H1 (cell line): Measurements from ENCODE around the gene HMGN3. TPM values are rescaled to one million over a fixed set of nuclear protein-coding genes. Genes with fewer than 3 reads are reported as not detected.

Experiments used
- CTCF ChIA-PET: fragments of 300-600 bp; sonication (Branson Sonifier 250); formaldehyde crosslinking; loops from one replicate; lab custom pipeline; 2021; ENCODE audit not compliant: partially characterized antibody; lab: Charles Lee
- POLR2A ChIA-PET: fragments of 300-600 bp; sonication (Branson Sonifier 250); formaldehyde crosslinking; loops from one replicate; lab custom pipeline; 2021; ENCODE audit warnings: inconsistent platforms; ENCODE audit not compliant: partially characterized antibody; lab: Charles Lee
- DNase-seq, 2 experiments: peaks; one replicate each; pipeline versions ENCODE4 v3.0.0 to v3.0.0-alpha.2; 2010 to 2022; ENCODE audit warnings: low spot score in 2 of 2, low read depth in 1 of 2, mixed read lengths in 1 of 2
- FAIRE-seq: peaks from 2 replicates; lab custom pipeline; 2011; peaks lifted over from hg19 to GRCh38; lab: Jason Lieb, UNC
- H2AFZ ChIP-seq: 2 replicates; pipeline ENCODE4 v1.8.1; 2012; ENCODE audit warnings: low read length, inconsistent platforms
- H2AK5ac ChIP-seq: 2 replicates; pipeline ENCODE4 v1.6.1; 2013; ENCODE audit warnings: low read depth, low read length
- H2BK120ac ChIP-seq: replicated peaks from 2 replicates; pipeline ENCODE3; 2013; ENCODE audit warnings: low read depth, low read length, inconsistent platforms
- H2BK12ac ChIP-seq: 2 replicates; pipeline ENCODE4 v1.6.1; 2013; ENCODE audit warnings: low read depth, low read length
- H2BK15ac ChIP-seq: 2 replicates; pipeline ENCODE4 v1.6.1; 2013; ENCODE audit warnings: low read length
- H2BK20ac ChIP-seq: 2 replicates; pipeline ENCODE4 v1.6.1; 2013; ENCODE audit warnings: low read length
- H2BK5ac ChIP-seq: 2 replicates; pipeline ENCODE4 v1.6.1; 2013; ENCODE audit warnings: low read depth, low read length
- H3K14ac ChIP-seq: 2 replicates; pipeline ENCODE4 v1.6.1; 2013; ENCODE audit warnings: inconsistent platforms; ENCODE audit not compliant: insufficient read length
- H3K18ac ChIP-seq: 2 replicates; pipeline ENCODE4 v1.6.1; 2013; ENCODE audit warnings: low read length; ENCODE audit errors: extremely low read depth
- H3K23ac ChIP-seq: 2 replicates; pipeline ENCODE4 v1.6.1; 2013; ENCODE audit warnings: inconsistent platforms; ENCODE audit not compliant: insufficient read length
- H3K23me2 ChIP-seq: 2 replicates; pipeline ENCODE4 v1.6.1; 2013; ENCODE audit warnings: low read depth, low read length
- H3K27ac ChIP-seq: 2 replicates; pipeline ENCODE4 v1.6.1; 2011; ENCODE audit warnings: low read depth, low read length, inconsistent platforms
- H3K27me3 ChIP-seq, 4 experiments: replicated peaks in 1 of 4; 1 replicate in 1 of 4; 2 replicates in 3 of 4; pipeline versions ENCODE4 v1.6.1 to v1.8.1; 2011 to 2013; ENCODE audit warnings: low read length in 3 of 4, mild to moderate bottlenecking in 3 of 4, inconsistent platforms in 2 of 4, mixed read lengths in 2 of 4, moderate library complexity in 1 of 4; ENCODE audit not compliant: control insufficient read depth in 3 of 4, insufficient read depth in 3 of 4; ENCODE audit errors: extremely low read depth in 1 of 4
- H3K36me3 ChIP-seq, 4 experiments: 2 replicates each; pipeline versions ENCODE4 v1.6.1 to v1.8.1; 2011 to 2013; ENCODE audit warnings: mild to moderate bottlenecking in 4 of 4, low read length in 3 of 4, moderate library complexity in 2 of 4, control low read depth in 1 of 4, inconsistent platforms in 1 of 4; ENCODE audit not compliant: insufficient read depth in 4 of 4, control insufficient read depth in 2 of 4
- H3K4ac ChIP-seq: replicated peaks from 2 replicates; pipeline ENCODE3; 2013; ENCODE audit warnings: low read length, low read depth, mixed read lengths, inconsistent platforms; ENCODE audit not compliant: insufficient read length
- H3K4me1 ChIP-seq, 4 experiments: replicated peaks in 1 of 4; 1 replicate in 1 of 4; 2 replicates in 3 of 4; pipeline versions ENCODE4 v1.6.1 to v1.8.1; 2011 to 2013; ENCODE audit warnings: low read length in 3 of 4, inconsistent platforms in 2 of 4, mixed read lengths in 1 of 4; ENCODE audit not compliant: insufficient read depth in 4 of 4, control insufficient read depth in 3 of 4
- H3K4me2 ChIP-seq, 2 experiments: 2 replicates each; pipeline versions ENCODE4 v1.6.1 to v1.8.1; 2011 to 2013; ENCODE audit warnings: low read depth in 2 of 2, low read length in 2 of 2, control low read depth in 1 of 2, inconsistent platforms in 1 of 2, mild to moderate bottlenecking in 1 of 2; ENCODE audit not compliant: insufficient read depth in 1 of 2
- H3K4me3 ChIP-seq, 4 experiments: fragments of 200-600, 300-600 bp in 1 of 4; sonication (generic), shearing (Covaris generic), sonication (Bioruptor Twin) in 1 of 4; 2 replicates each; pipeline versions ENCODE4 v1.5.1 to v1.8.1; 2011 to 2016; ENCODE audit warnings: low read length in 4 of 4, low read depth in 3 of 4, control low read depth in 2 of 4, inconsistent platforms in 2 of 4, mild to moderate bottlenecking in 2 of 4, mixed read lengths in 1 of 4, moderate library complexity in 1 of 4; ENCODE audit not compliant: insufficient read depth in 2 of 4; ENCODE audit errors: extremely low read depth in 1 of 4
- H3K56ac ChIP-seq: replicated peaks from 2 replicates; pipeline ENCODE3; 2013; ENCODE audit warnings: low read depth, mild to moderate bottlenecking, mixed read lengths, low read length, inconsistent platforms; ENCODE audit not compliant: insufficient read length
- H3K79me1 ChIP-seq: 2 replicates; pipeline ENCODE4 v1.6.1; 2013; ENCODE audit warnings: low read depth, low read length, control low read depth
- H3K79me2 ChIP-seq, 2 experiments: 2 replicates each; pipeline versions ENCODE4 v1.6.1 to v1.8.1; 2012 to 2013; ENCODE audit warnings: low read length in 2 of 2, mild to moderate bottlenecking in 2 of 2, inconsistent platforms in 1 of 2; ENCODE audit not compliant: insufficient read depth in 2 of 2, control insufficient read depth in 1 of 2
- H3K9ac ChIP-seq, 4 experiments: replicated peaks in 1 of 4; 1 replicate in 1 of 4; 2 replicates in 3 of 4; pipeline versions ENCODE4 v1.6.1 to v1.8.1; 2011 to 2013; ENCODE audit warnings: low read depth in 3 of 4, low read length in 3 of 4, control low read depth in 2 of 4, mild to moderate bottlenecking in 2 of 4, moderate library complexity in 2 of 4, inconsistent platforms in 1 of 4; ENCODE audit errors: extremely low read depth in 1 of 4
- H3K9me3 ChIP-seq, 2 experiments: 2 replicates each; pipeline versions ENCODE4 v1.6.1 to v1.8.1; 2012 to 2013; ENCODE audit warnings: mild to moderate bottlenecking in 2 of 2, moderate library complexity in 2 of 2, control low read depth in 1 of 2, inconsistent platforms in 1 of 2, low read depth in 1 of 2, low read length in 1 of 2, mixed read lengths in 1 of 2; ENCODE audit not compliant: insufficient read depth in 2 of 2
- H4K20me1 ChIP-seq, 2 experiments: replicated peaks in 1 of 2; 2 replicates each; pipeline versions ENCODE3 to v1.8.1; 2011 to 2013; ENCODE audit warnings: inconsistent platforms in 2 of 2, low read length in 2 of 2, mild to moderate bottlenecking in 1 of 2; ENCODE audit not compliant: insufficient read depth in 2 of 2, control insufficient read depth in 1 of 2
- H4K5ac ChIP-seq: 2 replicates; pipeline ENCODE4 v1.6.1; 2013; ENCODE audit warnings: low read length, low read depth, mixed read lengths, inconsistent platforms; ENCODE audit not compliant: insufficient read length
- H4K8ac ChIP-seq: 2 replicates; pipeline ENCODE4 v1.8.0; 2013; ENCODE audit warnings: mild to moderate bottlenecking, moderate library complexity, low read length, inconsistent platforms; ENCODE audit not compliant: insufficient read depth; ENCODE audit errors: extremely low read depth
- H4K91ac ChIP-seq: replicated peaks from 2 replicates; pipeline ENCODE3; 2013; ENCODE audit warnings: low read length, mixed read lengths, inconsistent platforms; ENCODE audit not compliant: insufficient read length
- ATF2 ChIP-seq: IDR thresholded peaks from 2 replicates; pipeline ENCODE4 v1.6.1; 2012; ENCODE audit warnings: low read length, inconsistent platforms
- CEBPB ChIP-seq: IDR thresholded peaks from 2 replicates; pipeline ENCODE4 v1.6.1; 2012; ENCODE audit warnings: low read depth, low read length
- JUND ChIP-seq: IDR thresholded peaks from 2 replicates; pipeline ENCODE4 v1.6.1; 2011; ENCODE audit warnings: mild to moderate bottlenecking, improper control_type of control experiment, low read length
- MAFK ChIP-seq: IDR thresholded peaks from 2 replicates; pipeline ENCODE4 v1.6.1; 2012; ENCODE audit warnings: low read depth, mild to moderate bottlenecking, improper control_type of control experiment, low read length
- TCF12 ChIP-seq: IDR thresholded peaks from 2 replicates; pipeline ENCODE4 v1.6.1; 2011; ENCODE audit warnings: low read depth, mild to moderate bottlenecking, low read length
- ZNF274 ChIP-seq: IDR thresholded peaks from 2 replicates; pipeline ENCODE4 v1.7.0; 2012; ENCODE audit warnings: low read length, borderline replicate concordance; ENCODE audit errors: extremely low read depth
- WGBS, 2 experiments: shearing (Covaris generic) in 1 of 2; methylation state at CpG; one replicate each; pipeline versions ENCODE4 v1.1.6 to v1.1.7; 2013 to 2015; ENCODE audit warnings: low lambda C conversion rate in 2 of 2, mixed read lengths in 2 of 2, inconsistent platforms in 1 of 2, low coverage in 1 of 2, missing lambda C conversion rate in 1 of 2; ENCODE audit not compliant: insufficient replicate concordance in 2 of 2, insufficient coverage in 1 of 2, insufficient read length in 1 of 2; ENCODE audit errors: extremely low coverage in 1 of 2, missing lambda C conversion rate in 1 of 2; 5-methylcytosine and 5-hydroxymethylcytosine counted together
- polyA plus RNA-seq, 7 experiments: library from polyadenylated mRNA; depleted of rRNA in 3 of 7; stranded (reverse) in 5 of 7; unstranded in 2 of 7; fragments of >200 nt in 5 of 7; fragments of 200-250 nt in 2 of 7; gene quantifications; 1 replicate in 5 of 7; 2 replicates in 1 of 7; 4 replicates in 1 of 7; pipeline versions ENCODE4 v1.2.1 to v1.2.3, GENCODE V29; 2011 to 2013; ENCODE audit warnings: missing spikeins in 2 of 7, mixed read lengths in 2 of 7
- total RNA-seq: library from RNA; stranded (reverse); fragmentation: NEBNext Ultra II Directional; extraction: Animal tissue kit (Norgen Biotek cat#: 25700); gene quantifications from 2 replicates; pipeline ENCODE4 v1.2.1, GENCODE V29; 2021

Gene HMGN3
- total and polyA plus RNA-seq, 2 of the 8 experiments (the other 6 are each of a cell fraction or from before 2014, with no cell fraction given), result 84.4 to 167 TPM

GRCh38 chr6:79280756-79281155, 46.3 kb upstream of the HMGN3 start:
- WGBS, 2 experiments, result 91% methylated on average over 1 of the region's 1 CpG; no CpG with 5 or more reads in 1 of the 2 experiments
- no peaks in the 10 kb centered on the region for H4K20me1 ChIP-seq
- TF ChIP-seq JUND (no peak), ATF2 (no peak), CEBPB (no peak), ZNF274 (no peak), TCF12 (no peak), MAFK (no peak)
- no peaks in the 10 kb centered on the region for H3K23me2 ChIP-seq
- H2BK20ac ChIP-seq, result no peak overlapping the region
- no peak overlapping the region for H3K4me2 ChIP-seq
- no peak overlapping the region for H4K5ac ChIP-seq
- no peak overlapping the region for H3K4ac ChIP-seq
- CTCF ChIA-PET, result interaction anchor here (1.3 kb wide), 1 partner anchor 186 kb away, joined by 3 read pairs; no protein-coding TSS in a partner anchor
- no peak overlapping the region for H2BK15ac ChIP-seq
- no peaks in the 10 kb centered on the region for H3K36me3 ChIP-seq
- H3K79me1 ChIP-seq, result no peaks in the 10 kb centered on the region
- H3K14ac ChIP-seq, result no peak overlapping the region
- no peak overlapping the region for H3K18ac ChIP-seq
- no peak overlapping the region for H2AFZ ChIP-seq
- H3K56ac ChIP-seq, result no peak overlapping the region
- H4K8ac ChIP-seq, result no peak overlapping the region
- H3K4me1 ChIP-seq, result no peaks in the 10 kb centered on the region
- no peak overlapping the region for H3K23ac ChIP-seq
- H3K79me2 ChIP-seq, result no peaks in the 10 kb centered on the region
- H3K4me3 ChIP-seq, result no peak overlapping the region
- H2BK120ac ChIP-seq, result no peak overlapping the region
- no peak overlapping the region for H4K91ac ChIP-seq
- DNase-seq (no peak), FAIRE-seq (no peak)
- H3K9ac ChIP-seq, result no peak overlapping the region
- H2BK5ac ChIP-seq, result no peak overlapping the region
- peaks cover 4% of the 10 kb centered on the region in 2 experiments; a peak in 2 of 4 replicates for H3K9me3 ChIP-seq
- H3K27me3 ChIP-seq, result no peaks in the 10 kb centered on the region
- H2AK5ac ChIP-seq, result no peak overlapping the region
- H3K27ac ChIP-seq, result no peak overlapping the region
- no peak overlapping the region for H2BK12ac ChIP-seq
- POLR2A ChIA-PET, result no interaction called here
